Kasumi-1 (cell line): ENCODE results near the gene F11R.
"Not testable (repeated sequence)": the region's sequence is repeated elsewhere in the genome, so short reads cannot be mapped to it uniquely, and the experiment has no call there.

Experiments used
- DNase-seq, 2 experiments: peaks; one replicate each; lab custom pipeline; 2025; lab: John Stamatoyannopoulos, UW

The F11R gene

GRCh38 chr1:161013131-161013487, 7.8 kb downstream of the F11R start:
- peak; percentile 73 to 82 for DNase-seq

DNA sequence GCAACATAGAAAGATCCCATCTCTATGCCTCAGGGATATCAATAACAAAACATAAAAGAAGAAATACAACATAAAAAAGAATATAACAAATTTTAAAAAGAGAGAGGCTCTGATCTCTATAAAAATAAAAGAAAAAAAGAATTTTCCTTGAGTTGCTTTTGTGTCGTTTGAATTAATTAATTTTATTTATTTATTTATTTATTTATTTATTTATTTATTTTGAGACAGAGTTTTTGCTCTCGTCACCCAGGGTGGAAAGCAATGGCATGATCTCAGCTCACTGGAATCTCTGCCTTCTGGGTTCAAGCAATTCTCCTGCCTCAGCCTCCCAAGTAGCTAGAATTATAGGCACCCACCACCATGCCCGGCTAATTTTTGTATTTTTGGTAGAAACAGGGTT, 8.5 kb downstream of the F11R start:
- no peak for DNase-seq

DNA sequence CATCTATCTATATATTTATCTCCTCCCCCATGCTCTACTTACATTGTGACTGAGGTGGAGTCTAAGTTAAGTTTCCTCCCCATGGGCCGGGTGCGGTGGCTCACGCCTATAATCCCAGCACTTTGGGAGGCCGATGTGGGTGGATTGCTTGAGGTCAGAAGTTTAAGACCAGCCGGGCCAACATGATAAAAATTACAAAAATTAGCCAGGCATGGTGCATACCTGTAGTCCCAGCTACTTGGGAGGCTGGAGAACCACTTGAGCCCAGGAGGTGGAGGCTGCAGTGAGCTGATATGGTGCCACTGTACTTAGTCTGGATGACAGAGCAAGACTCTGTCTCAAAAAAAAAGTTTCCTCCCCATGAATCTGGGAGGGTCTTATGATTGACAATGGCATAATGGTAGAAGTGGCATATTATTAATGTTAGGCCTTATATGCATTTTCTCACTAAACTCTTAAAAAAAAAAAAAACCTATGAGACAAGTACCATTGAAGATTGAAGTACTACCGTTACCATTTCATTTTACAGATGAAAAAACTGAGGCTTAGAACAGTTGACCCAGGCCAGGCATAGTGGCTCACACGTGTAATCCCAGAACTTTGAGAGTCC, 11.2 kb downstream of the F11R start:
- DNase-seq, result no peak

DNA sequence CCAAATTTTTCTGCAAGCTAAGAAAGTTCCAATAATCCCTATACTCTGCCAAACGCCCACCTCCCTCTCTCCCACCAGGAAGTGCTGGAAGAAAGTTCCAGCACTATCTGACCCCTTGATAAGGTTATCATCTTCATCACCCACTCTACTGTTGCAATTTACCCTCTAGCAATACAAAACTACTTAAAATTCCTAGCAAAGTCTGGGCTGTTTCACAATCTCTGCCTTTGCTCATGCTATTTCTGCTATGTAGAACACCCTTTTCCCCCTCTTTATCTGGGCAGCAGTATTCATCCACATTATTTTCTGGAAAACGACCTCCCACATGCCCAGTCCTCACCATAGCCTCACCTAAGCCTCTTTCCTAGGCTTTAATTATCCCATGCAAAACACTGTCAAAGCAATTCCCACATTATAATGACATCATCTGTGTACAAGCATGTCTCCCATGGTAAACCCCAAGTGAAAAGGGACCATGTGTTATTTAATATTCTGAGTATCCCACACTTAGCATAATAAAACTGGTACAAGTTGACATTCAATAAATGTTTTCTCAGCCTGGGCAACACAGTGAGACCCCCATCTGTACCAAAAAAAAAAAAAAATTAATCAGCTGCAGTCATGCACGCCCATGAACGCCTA, 12.0 kb downstream of the F11R start:
- no peak for DNase-seq

GRCh38 chr1:161007369-161007768, 13.6 kb downstream of the F11R start:
- no peak for DNase-seq

DNA sequence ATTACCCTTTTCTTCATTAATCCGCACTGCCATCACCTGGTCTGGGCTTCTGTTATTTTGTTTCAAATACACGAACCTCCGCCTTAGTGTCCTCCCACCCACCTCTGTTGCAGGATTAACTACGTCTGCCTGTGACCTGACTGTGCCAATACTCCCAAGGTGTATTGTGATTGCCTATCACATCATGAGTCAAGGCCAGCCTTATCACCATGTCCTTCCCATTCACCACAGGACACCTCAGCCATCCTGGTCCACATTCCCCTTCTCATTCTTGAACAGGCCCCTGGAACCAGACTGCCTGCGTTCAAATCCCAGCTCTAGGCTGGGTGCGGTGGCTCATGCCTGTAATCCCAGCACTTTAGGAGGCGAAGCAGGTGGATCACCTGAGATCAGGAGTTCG, 14.4 kb downstream of the F11R start:
- no peak for DNase-seq

DNA sequence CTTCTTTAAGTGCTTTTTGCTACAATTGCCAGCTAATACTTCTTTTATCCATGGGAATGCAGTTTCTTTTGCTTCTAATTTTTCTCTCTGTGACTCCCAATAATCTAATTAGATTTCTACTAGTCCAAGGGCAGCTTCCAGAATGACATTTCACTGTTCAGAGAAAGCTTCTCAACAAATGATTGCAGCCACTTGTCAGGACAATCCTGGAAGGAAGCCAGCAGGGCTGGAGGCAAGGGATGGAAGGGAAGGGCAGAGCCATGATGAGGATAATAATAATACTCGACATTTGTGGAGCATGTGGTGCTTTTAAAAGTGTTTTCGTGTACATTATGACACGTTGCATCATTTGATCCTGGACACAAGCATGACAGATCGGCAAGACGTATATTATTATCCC, 19.4 kb downstream of the F11R start:
- no peak for DNase-seq

DNA sequence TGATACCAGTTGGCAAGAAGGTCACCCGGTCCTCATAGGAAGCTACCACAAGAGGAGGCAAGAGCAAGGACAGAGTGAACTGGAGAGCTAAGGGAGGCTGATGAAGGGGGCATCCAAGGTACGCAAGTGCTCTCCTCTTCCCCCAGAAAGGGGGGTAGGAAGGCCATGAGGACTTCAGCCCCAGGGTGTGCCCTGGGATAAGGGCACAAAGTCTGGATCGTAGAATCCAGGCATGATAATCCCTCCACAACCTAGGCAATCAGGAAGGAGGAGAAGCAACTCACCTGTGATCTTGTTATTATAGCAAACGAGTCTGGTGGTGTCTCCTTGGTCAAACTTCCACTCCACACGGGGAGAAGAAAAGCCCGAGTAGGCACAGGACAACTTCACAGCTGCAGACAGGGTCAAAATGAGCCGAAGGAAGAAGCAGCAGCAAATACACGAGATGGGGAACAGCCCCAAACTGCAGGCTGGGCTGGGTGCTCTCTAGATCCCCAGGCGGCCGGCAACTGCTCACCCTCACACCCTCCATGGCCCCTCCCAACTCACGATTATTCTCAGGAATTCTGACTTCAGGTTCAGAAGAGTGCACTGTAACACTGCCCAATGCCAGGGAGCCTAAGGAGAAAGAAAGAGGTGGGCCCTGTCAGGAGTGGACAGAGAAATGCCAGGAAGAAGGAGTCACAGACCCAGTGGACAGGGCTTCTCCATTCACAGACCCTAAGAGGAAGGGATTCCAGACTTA, 20.0 kb downstream of the F11R start:
- DNase-seq, result no peak

GRCh38 chr1:160999376-160999775, 21.6 kb downstream of the F11R start:
- no peak for DNase-seq

GRCh38 chr1:160997323-160998038, 23.5 kb downstream of the F11R start:
- DNase-seq, result peak; percentile 83 to 84

- DNase-seq, result no peak
Measured at GRCh38 chr1:160996178-160996577, 24.8 kb downstream of the F11R start.

- DNase-seq, result peak; percentile 56 to 58
Measured at GRCh38 chr1:160993544-160994193, 27.3 kb downstream of the F11R start.

GRCh38 chr1:160992036-160992435, 28.9 kb downstream of the F11R start:
- not testable (repeated sequence) for DNase-seq

GRCh38 chr1:160987359-160988050, 33.4 kb downstream of the F11R start:
- no peak for DNase-seq

- DNase-seq, result no peak
Measured at GRCh38 chr1:160985723-160986122, 35.2 kb downstream of the F11R start.

DNA sequence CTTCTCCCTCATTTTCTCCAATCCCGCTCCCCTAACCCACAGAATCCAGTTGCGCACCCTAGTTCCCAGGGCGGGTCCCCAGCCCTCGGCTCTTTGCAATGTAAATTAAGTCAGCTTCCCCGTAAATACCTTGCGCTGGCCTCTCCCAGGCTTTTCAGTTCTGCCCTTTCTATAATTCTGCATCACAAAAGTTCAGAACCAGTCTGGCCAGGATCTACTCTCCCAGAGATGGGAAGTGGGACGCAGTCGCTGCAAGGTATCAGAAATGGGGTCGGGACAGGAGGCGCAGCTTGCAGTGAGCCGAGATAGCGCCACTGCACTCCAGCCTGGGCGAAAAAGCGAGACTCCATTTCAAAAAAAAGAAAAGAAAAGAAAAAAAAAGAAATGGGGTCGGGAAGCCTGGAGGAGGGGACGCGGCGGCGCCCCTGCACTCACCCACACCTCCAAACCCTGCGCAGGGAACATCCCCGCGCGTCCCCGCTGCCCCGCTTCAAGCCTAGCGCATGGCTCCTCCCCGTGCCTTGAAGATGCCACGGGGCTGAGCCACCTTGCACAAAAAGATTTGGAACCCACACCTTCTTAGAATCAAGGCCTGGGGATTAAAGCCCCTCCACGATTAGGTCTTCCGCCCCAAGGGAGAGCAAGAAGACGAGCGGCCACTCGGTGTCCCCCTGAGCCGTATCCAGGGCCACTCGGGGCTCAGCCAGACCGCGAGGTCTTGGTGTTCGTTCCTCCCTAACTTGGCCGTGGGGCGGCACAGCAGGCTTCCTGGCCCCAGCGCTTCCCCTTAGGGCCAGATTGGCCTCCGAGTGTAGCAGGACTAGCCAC, 39.2 kb downstream of the F11R start:
- DNase-seq, result peak in 1 of 2 experiments; percentile 39

DNA sequence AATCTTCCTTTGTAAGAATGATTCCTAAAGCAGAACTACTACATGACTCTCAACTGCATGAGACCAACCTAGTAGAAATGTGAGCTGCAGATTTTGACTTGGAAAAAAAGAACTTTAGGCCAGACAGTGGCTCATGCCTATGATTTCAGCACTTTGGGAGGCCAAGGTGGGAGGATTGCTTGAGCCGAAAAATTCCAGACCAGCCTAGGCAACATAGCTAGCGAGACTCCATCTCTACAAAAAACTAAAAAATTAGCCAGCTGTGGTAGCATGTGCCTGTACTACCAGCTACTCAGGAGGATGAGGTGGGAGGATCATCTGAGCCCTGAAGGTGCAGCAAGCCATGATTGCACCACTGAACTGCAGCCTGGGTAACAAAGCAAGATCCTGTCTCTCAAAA, 41.7 kb downstream of the F11R start:
- DNase-seq, result no peak

DNA sequence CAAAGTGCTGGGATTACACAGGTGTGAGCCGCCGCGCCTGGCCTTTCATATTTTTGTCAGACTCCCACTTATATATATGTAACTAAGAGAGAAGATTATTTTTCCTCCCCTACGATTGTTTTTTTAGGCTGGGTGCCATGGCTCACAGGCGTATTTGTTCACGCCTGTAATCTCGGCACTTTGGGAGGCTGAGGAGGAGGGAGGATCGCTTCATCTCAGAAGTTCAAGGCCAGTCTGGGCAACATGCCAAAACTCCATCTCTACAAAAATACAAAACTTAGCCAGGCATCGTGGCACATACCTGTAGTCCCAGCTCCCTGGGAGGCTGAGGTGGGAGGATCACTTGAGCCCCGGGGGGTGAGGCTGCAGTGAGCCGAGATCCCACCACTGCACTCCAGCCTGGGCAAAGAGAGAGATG, 42.4 kb downstream of the F11R start:
- no peak for DNase-seq

GRCh38 chr1:160975026-160975425, 45.9 kb downstream of the F11R start:
- no peak for DNase-seq

GRCh38 chr1:160973491-160973890, 47.5 kb downstream of the F11R start:
- DNase-seq, result no peak

- no peak for DNase-seq
Measured at GRCh38 chr1:160972939-160973338, 48.0 kb downstream of the F11R start.
